CD4-positive, alpha-beta T cell treated with Interleukin-21 for 1 hour (primary cell): ENCODE measurements around the gene ZNF587.
A peak's percentile ranks its signal among the peaks of the same experiment; 100 is the strongest.
"Not testable (repeated sequence)": the region's sequence is repeated elsewhere in the genome, so short reads cannot be mapped to it uniquely, and the experiment has no call there.

ENCODE experiments used
- DNase-seq: peaks from one replicate; pipeline ENCODE4 v3.0.0-alpha.2; 2020

ZNF587 gene

GRCh38 chr19:57849666-57850473 lies at the start of gene ZNF587:
TSS of gene ZNF587 (plus strand) at chr19:57849859. CDS start at chr19:57850039, 180 bp downstream.
- DNase-seq, result peak; percentile 91

DNA sequence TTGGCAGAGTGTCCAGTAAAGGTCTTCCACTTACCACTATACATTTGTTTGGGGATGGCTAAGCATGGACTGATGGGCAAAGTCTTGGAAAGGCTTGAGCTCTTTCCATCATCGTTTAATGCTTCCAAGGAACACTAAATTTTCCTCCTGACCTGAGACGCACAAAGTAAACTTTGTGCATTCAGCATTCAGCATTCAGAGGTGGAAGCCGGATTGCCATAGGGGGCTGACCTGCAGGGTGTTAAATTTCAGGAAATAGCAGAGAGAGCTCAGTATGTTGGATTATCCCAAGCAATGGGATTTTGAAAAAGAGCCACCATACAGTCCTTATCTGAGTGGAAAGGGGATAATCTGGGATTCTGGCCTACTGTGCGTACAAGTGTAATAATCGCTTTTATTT lies 49.0 kb upstream of the ZNF587 start:
- no peak for DNase-seq

DNA sequence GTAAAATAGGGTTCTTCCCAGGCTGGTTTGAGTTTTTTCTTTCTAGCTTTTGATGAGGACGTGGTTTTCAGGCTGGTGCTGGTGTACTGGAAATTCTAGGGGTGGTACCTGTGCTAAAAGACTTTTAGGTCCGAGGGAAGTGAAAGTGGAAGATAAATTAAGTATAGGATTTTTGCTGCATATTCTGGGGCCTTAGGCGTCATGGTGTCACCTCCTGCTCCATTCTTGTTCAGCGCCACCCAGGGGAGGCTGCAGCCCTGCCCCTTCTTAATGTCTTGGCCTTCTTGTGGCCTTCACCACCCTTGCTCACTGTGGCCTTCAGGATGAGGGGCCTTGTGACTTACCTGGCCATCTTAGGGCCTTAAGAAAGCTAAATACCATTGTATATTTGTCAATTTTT lies 47.4 kb upstream of the ZNF587 start:
- no peak for DNase-seq

DNA sequence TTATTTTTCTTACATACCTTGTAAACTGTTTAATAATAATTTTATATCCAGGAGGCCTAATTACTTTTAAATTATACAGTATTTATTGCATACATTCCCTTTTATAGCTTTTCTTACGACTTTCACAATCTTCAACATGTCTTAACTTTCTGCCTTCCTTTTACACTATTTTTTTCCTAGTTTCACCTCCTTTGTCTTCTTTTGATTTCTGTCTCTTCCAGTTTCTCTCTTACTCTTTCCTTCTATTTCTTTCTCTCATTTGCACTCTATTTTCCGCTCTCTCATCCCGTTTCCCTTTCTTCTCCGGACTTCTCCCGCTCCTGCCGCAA lies 46.4 kb upstream of the ZNF587 start:
- DNase-seq, result no peak

GRCh38 chr19:57803594-57804325 lies 45.9 kb upstream of the ZNF587 start:
- no peak for DNase-seq

- no peak for DNase-seq
These were observed 42.1 kb upstream of the ZNF587 start for GRCh38 chr19:57807541-57807940.

- DNase-seq, result not testable (repeated sequence)
These were observed 39.0 kb upstream of the ZNF587 start for GRCh38 chr19:57810410-57811295.

GRCh38 chr19:57812226-57812625 lies 37.4 kb upstream of the ZNF587 start:
- DNase-seq, result no peak

- not testable (repeated sequence) for DNase-seq
These were observed 36.5 kb upstream of the ZNF587 start for GRCh38 chr19:57812975-57813820.

- no peak for DNase-seq
These were observed 35.6 kb upstream of the ZNF587 start for GRCh38 chr19:57813919-57814504.

DNA sequence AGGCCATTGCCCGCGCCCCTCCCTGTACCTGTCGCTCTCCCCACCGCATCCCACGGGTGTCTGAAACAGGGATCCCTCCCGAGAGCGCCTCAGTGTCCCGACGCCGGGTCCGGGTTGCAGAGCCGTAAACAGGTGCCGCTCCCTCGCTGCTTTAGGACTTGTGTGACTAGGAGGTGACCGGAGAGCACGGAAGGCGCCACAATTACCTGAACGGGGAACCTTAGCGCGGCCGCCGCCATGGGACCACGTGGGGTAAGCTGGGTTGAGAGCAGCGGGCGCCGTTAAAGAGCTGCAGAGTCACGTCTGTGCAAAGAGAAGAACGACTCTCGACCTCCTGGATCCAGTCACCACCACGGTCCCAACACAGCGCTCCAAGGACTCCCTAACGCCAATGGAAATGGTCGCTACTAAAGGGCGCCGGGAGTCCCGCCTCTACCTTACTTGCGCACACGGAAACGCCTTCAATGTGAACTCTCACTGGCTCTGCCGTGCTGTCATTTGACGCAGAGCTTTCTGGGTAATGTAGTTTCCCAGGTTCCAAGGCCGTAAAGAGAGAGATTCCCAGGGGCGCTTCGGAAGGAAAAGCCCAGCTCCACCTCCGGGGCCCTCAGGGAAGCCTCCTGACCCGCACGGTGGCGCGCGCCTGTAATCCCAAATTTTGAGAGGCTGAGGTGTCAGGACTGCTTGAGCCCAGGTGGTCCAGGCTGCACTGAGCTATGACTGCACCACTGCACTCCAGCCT lies 35.0 kb upstream of the ZNF587 start, which contains the start of gene ZNF552:
Gene ZNF552, minus strand, starts transcription at position 409 of the 742 bp plus-strand sequence. Its CDS starts 170 bp downstream, at position 239.
- DNase-seq, result peak; percentile 87

DNA sequence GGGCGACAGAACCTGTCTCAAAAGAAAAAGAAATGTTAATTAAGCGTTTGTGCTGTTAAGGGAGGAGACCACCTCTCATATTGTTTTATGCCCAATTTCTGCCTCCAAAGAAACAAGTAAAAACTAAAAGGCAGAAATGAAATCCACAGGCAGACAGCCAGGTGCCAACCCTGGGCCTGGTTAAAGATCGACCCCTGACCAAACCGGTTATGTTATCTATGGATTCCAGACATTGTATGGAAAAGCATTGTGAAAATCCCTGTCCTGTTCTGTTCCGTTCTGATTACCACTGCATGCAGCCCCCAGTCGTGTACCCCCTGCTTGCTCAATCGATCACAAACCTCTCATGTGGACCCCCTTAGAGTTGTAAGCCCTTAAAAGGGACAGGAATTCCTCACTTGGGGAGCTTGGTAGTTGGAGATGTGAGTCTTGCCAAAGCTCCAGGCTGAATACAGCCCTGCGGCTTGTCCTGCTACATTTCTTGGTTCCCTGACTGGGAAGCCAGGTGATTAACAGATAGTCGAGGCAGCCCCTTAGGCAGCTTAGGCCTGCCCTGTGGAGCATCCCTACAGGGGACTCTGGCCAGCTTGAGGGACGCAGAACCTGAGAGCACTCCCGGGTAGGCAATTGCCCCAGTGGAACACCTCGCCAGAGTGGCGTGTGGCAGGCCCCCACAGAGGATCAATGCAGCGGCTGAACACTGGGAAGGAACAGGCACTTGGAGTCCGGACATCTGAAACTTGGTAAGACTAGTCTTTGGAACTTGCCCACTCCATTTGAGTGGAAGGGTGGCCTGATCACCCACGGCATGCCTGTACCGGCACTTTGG lies 34.2 kb upstream of the ZNF587 start:
- DNase-seq, result no peak

DNA sequence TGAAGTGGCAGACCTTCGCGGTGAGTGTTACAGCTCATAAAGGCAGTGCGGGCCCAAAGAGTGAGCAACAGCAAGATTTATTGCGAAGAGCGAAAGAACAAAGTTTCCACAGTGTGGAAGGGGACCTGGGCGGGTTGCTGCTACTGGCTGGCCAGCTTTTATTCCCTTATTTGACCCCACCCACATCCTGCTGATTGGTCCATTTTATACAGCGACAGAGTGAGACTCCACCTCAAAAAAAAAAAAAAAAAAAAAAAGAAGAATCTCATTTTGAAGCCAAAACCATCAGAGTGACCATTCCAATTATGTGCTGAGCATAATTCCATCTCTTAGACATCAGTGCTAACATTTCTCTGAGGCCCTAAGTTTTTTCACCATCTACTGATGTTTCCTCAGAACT lies 33.0 kb upstream of the ZNF587 start:
- DNase-seq, result no peak

DNA sequence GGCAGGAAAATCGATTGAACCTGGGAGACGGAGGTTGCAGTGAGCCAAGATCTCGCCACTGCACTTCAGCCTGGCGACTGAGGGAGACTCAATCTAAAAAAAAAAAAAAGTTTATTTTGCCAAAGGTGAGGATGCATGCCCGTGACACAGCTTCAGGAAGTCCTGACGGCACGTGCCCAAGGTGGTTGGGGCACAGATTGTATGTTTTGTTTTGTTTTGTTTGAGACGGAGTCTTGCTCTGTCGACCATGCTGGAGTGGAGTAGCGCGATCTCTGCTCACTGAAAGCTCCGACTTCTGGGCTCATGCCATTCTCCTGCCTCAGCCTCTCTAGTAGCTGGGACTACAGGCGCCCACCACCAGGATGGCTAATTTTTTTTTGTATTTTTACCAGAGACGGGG lies 31.7 kb upstream of the ZNF587 start:
- DNase-seq, result no peak

- DNase-seq, result no peak
These were observed 31.3 kb upstream of the ZNF587 start for GRCh38 chr19:57818378-57818777.

- peak; percentile 90 for DNase-seq
These were observed 30.0 kb upstream of the ZNF587 start for GRCh38 chr19:57819475-57820148.

- no peak for DNase-seq
These were observed 29.1 kb upstream of the ZNF587 start for GRCh38 chr19:57820599-57820998.

DNA sequence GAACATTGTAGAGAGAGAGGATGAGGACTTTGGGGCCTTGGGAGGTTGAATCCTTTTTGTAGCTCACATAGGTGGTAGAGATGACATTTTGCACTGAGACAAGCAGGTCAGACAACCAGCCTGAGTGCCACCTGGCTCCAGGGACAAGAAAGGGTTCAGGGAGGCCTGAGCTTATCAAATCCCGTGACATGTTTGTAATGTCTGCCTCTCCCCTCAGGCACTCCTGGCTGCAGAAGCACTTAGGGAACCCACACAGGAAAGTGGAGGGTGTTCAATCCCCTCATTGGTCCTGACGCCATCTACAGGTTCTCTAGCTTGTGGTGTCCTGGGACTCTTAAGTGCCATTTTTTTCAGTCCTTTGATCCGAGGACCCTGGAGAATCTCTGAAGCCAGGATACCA lies 28.6 kb upstream of the ZNF587 start:
- not testable (repeated sequence) for DNase-seq

DNA sequence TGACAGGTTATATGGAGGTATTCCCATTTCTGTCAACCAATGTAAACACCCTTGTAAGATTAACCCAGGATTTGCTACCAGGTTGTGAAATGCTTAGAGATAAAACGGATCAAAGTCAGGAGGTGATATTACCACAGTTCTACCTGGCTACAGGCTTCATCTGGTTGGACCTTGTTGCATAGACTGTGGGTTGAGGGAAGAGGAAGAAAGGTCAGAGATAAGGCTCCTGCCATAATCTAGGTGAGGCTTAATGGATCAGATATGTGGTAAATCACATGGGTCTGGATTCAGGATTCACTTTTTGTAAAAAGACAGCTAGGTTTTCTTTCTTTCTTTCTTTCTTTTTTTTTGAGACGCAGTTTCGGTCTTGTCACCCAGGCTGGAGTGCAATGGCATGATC lies 28.2 kb upstream of the ZNF587 start:
- DNase-seq, result not testable (repeated sequence)

GRCh38 chr19:57823155-57823554 lies 26.5 kb upstream of the ZNF587 start:
- not testable (repeated sequence) for DNase-seq
